AG10803 (cell line): Measurements from ENCODE around the gene USP32.

ENCODE experiments used
- DNase-seq: peaks from one replicate; pipeline ENCODE4 v3.0.0; 2010; ENCODE audit warnings: low read depth
- H3K4me3 ChIP-seq: 2 replicates; pipeline ENCODE4 v1.5.1; 2011; ENCODE audit warnings: mild to moderate bottlenecking, low read length, control low read depth
- TF ChIP-seq, protein P1 (sequence below): conservative IDR thresholded peaks from 2 replicates; pipeline ENCODE4 v1.5.1; 2011; ENCODE audit warnings: mild to moderate bottlenecking, low read length, control low read depth, inconsistent platforms

USP32 gene

DNA sequence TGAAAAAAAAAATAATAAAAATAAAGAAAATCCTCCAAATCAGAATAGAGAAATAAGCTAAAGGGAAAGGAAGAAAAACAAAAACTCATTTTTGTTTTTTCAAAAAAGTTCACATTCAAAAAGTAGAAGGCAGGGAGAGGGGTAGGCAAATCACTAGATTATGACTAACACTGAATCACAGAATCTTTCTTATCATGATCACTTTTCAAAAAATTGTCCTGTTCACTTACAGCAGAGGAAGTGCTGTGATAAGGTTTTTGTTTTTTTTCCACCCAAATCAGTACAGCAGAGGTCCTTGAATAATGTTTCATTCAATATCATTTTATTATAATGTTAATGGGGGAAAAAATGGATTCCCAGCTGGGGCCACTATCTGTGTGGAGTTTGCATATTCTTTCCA is 135.8 kb downstream of the USP32 start:
- no peak for DNase-seq
- TF ChIP-seq, protein P1, sequence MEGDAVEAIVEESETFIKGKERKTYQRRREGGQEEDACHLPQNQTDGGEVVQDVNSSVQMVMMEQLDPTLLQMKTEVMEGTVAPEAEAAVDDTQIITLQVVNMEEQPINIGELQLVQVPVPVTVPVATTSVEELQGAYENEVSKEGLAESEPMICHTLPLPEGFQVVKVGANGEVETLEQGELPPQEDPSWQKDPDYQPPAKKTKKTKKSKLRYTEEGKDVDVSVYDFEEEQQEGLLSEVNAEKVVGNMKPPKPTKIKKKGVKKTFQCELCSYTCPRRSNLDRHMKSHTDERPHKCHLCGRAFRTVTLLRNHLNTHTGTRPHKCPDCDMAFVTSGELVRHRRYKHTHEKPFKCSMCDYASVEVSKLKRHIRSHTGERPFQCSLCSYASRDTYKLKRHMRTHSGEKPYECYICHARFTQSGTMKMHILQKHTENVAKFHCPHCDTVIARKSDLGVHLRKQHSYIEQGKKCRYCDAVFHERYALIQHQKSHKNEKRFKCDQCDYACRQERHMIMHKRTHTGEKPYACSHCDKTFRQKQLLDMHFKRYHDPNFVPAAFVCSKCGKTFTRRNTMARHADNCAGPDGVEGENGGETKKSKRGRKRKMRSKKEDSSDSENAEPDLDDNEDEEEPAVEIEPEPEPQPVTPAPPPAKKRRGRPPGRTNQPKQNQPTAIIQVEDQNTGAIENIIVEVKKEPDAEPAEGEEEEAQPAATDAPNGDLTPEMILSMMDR, result no peak

DNA sequence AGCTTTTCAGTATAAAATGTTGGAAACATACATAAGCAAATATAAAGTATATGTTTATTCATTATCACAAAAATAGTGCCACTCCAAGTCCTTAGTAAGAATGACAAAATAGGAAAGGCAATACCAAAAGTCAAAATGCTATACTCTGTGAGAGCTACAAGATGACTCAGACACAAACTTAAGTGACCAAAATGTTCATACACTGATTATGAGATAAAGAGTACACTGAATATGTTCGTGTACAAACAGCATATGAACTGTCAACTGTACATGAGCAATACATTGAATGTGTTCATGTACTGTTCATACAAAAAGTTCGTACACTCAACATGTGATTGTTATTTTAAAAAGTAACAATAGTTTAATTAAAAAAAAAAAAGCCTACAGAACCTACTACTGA is 138.9 kb downstream of the USP32 start:
- no peak for DNase-seq
- no peak overlapping the region for H3K4me3 ChIP-seq
- TF ChIP-seq, protein P1, result no peak

More for the DNA sequence above, 135.8 kb downstream of the USP32 start:
- no peak overlapping the region for H3K4me3 ChIP-seq

DNA sequence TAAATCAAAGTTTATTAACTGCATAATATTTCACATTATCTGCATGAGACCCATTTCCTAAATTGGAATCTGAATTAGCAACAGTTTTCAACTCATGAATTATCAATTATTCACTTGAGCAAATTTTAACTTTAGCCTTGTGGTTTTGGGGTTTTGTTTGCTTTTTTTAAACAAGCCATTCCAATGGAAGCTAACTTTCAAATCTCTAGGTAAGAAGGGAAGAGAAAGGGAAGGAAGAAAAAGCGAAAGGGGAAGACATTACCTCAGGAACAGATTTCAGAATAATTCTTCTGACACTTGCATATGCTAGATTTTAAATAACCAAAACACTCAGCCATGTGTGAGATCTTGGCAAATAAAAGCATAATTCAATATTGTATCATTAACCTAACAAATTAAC is 139.5 kb downstream of the USP32 start:
- TF ChIP-seq, protein P1, result no peak
- no peak overlapping the region for H3K4me3 ChIP-seq
- DNase-seq, result no peak

DNA sequence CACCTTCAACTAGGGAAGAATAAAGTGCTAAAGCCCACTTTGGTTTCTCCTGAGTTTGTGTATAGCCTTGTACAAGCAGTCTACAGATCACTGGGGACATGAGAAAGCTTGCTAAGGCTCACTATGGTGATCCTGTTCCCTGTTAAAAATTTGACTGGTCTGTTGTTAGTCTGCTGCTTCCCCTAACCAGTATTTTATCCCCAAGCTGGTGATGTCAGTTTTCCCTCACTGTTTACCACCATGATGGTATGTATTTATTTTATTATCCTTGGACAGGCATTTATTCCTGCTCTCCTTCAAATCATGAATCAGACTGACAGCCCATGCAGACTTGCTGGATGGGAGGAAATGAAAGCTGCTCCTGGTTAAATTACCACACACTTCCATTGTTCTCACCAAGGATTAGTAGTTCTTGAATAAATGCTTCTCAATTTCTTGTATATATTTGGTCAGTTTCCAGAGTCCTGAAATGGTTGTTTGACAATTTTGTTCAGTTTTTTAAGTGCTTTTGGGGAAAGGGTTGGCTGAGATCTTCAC is 142.6 kb downstream of the USP32 start:
- H3K4me3 ChIP-seq, result no peak overlapping the region
- TF ChIP-seq, protein P1, result no peak
- no peak for DNase-seq

DNA sequence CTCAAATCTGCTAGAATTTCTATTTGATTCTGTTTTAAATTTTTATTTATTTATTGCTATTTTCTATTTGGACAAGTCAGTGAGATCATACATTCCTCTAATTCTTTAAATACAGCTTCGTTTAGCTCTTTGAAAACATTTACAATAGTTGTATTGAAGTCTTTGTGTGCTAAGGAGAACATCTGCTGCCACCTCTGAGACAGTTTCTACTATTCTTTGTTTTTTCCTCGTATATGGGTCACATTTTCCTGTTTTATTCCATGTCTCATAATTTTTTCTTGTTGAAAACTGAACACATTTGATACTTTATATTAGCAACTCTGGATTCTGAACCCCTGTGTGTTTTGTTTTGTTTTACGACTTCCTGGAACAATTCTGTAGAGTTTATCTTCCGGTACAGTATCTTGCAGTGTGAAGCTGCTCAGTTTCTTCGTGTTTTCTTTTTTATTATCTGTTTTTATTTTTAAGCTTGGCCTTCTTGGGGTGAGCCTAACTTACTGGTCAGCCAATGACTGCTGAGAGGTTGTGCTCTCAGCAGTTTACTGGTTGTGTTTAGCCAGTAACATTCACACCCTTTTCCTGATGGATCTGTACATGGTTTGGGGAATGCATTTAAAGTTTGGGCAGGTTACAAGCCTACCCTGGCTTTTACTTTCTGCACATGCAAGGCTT is 143.2 kb downstream of the USP32 start:
- H3K4me3 ChIP-seq, result no peak overlapping the region
- TF ChIP-seq, protein P1, result no peak
- no peak for DNase-seq

DNA sequence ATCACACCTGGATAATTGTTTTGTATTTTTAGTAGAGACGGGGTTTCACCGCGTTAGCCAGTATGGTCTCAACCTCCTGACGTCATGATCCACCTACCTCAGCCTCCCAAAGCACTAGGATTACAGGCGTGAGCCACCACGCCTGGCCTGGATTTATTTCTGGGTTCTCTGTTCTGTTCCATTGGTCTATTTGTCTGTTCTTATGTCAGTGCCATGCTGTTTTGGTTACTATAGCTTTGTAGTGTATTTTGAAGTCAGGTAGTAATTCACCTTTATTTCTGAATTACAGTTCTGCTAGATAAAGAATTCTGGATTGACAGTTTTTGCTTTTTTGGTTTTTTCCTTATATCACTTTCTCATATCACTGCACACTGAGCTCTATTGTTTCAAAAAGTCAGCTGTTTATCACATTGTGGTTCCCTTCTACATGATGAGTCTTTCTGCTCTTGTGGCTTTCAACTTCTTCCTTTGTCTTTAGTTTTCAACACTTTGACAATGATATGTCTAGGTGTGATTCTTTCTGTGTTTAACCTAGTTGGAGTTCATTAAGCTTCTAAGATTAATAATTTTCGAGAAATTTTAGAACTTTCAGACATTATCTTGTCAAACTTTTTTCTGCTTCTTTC is 144.0 kb downstream of the USP32 start:
- TF ChIP-seq, protein P1, result no peak
- no peak for DNase-seq
- no peak overlapping the region for H3K4me3 ChIP-seq

DNA sequence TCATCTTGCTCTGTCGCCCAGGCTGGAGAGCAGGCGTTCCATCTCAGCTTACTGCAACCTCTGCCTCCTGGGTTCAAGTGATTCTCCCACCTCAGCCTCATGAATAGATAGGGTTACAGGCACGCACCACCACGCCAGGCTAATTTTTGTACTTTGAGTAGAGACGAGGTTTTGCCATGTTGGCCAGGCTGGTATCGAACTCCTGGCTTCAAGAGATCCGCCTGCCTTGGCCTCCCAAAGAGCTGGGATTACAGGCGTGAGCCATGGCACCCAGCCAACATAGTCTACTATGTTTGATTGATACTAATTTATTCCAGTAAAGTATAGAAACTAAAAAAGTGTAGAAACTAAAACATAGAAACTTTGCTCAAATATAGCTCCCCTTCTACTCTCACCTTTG is 147.3 kb downstream of the USP32 start:
- TF ChIP-seq, protein P1, result no peak
- no peak overlapping the region for H3K4me3 ChIP-seq
- DNase-seq, result no peak
